SK-N-SH treated with all-trans-retinoic acid at 6 μM for 48 hours (cell line): Measurements from ENCODE around the gene MLXIP.

Experiments
- ATAC-seq: fragments of 200-7000 bp; cut with Tn5 transposase; 3 replicates; pipeline ENCODE4 v1.9.1; 2020; ENCODE audit warnings: mild to moderate bottlenecking, moderate library complexity
- ARNTL ChIP-seq: fragments of 450-650 bp; formaldehyde crosslinking; IDR thresholded peaks from 2 replicates; pipeline ENCODE4 v1.5.0; 2020; ENCODE audit warnings: low read depth, mild to moderate bottlenecking, moderate library complexity, borderline replicate concordance
- BACH2 ChIP-seq: fragments of 250-450 bp; sonication (Bioruptor Pico); IDR thresholded peaks from 2 replicates; pipeline ENCODE4 v1.9.0; 2021; ENCODE audit warnings: mild to moderate bottlenecking, borderline replicate concordance
- CREB5 ChIP-seq: fragments of 250-450 bp; sonication (Bioruptor Pico); IDR thresholded peaks from 2 replicates; pipeline ENCODE4 v1.5.1; 2020; ENCODE audit warnings: low read depth, mild to moderate bottlenecking, moderate library complexity
- CSDC2 ChIP-seq: fragments of 250-450 bp; sonication (Bioruptor Pico); IDR thresholded peaks from 2 replicates; pipeline ENCODE4 v1.5.0; 2020; ENCODE audit warnings: mild to moderate bottlenecking, moderate library complexity
- CSRNP3 ChIP-seq: fragments of 250-450 bp; sonication (Bioruptor Pico); IDR thresholded peaks from 2 replicates; pipeline ENCODE4 v1.5.1; 2021; ENCODE audit warnings: mild to moderate bottlenecking, moderate library complexity
- GLIS3 ChIP-seq: fragments of 250-450 bp; sonication (Bioruptor Pico); IDR thresholded peaks from 2 replicates; pipeline ENCODE4 v1.5.0; 2020; ENCODE audit warnings: mild to moderate bottlenecking, moderate library complexity
- ISL1 ChIP-seq: fragments of 250-450 bp; sonication (Bioruptor Pico); IDR thresholded peaks from 2 replicates; pipeline ENCODE4 v2.1.2; 2022; ENCODE audit warnings: mild to moderate bottlenecking, moderate library complexity
- OSR1 ChIP-seq: fragments of 250-450 bp; sonication (Bioruptor Pico); IDR thresholded peaks from 2 replicates; pipeline ENCODE4 v1.8.0; 2022; ENCODE audit warnings: moderate library complexity, mild to moderate bottlenecking, inconsistent platforms
- PATZ1 ChIP-seq: fragments of 250-450 bp; sonication (Bioruptor Pico); IDR thresholded peaks from 2 replicates; pipeline ENCODE4 v1.8.0; 2020; ENCODE audit warnings: mild to moderate bottlenecking, moderate library complexity, borderline replicate concordance
- POU6F1 ChIP-seq: fragments of 250-450 bp; sonication (Bioruptor Pico); IDR thresholded peaks from 2 replicates; pipeline ENCODE4 v1.8.0; 2021; ENCODE audit warnings: low read depth, mild to moderate bottlenecking, moderate library complexity, borderline replicate concordance
- PPARA ChIP-seq: fragments of 250-450 bp; sonication (Bioruptor Pico); IDR thresholded peaks from 2 replicates; pipeline ENCODE4 v1.5.0; 2020; ENCODE audit warnings: mild to moderate bottlenecking, borderline replicate concordance
- RARB ChIP-seq: fragments of 250-450 bp; sonication (Bioruptor Pico); IDR thresholded peaks from 2 replicates; pipeline ENCODE4 v1.8.0; 2021; ENCODE audit warnings: mild to moderate bottlenecking, moderate library complexity
- SNAI2 ChIP-seq: fragments of 250-450 bp; sonication (Bioruptor Pico); IDR thresholded peaks from 2 replicates; pipeline ENCODE4 v1.5.0; 2020; ENCODE audit warnings: mild to moderate bottlenecking, moderate library complexity
- TOX ChIP-seq: fragments of 250-450 bp; sonication (Bioruptor Pico); IDR thresholded peaks from 2 replicates; pipeline ENCODE4 v1.8.0; 2021; ENCODE audit warnings: mild to moderate bottlenecking, moderate library complexity, borderline replicate concordance
- TSHZ2 ChIP-seq: fragments of 250-450 bp; sonication (Bioruptor Pico); IDR thresholded peaks from 2 replicates; pipeline ENCODE4 v1.5.0; 2020; ENCODE audit warnings: mild to moderate bottlenecking, moderate library complexity
- ZC3H10 ChIP-seq: fragments of 250-450 bp; sonication (Bioruptor Pico); IDR thresholded peaks from 2 replicates; pipeline ENCODE4 v1.5.1; 2021; ENCODE audit warnings: mild to moderate bottlenecking, moderate library complexity
- ZFP30 ChIP-seq: fragments of 450-650 bp; formaldehyde crosslinking; IDR thresholded peaks from 2 replicates; pipeline ENCODE4 v1.5.0; 2022; ENCODE audit warnings: mild to moderate bottlenecking, moderate library complexity
- ZNF565 ChIP-seq: fragments of 450-650 bp; formaldehyde crosslinking; conservative IDR thresholded peaks from 2 replicates; pipeline ENCODE4 v1.5.0; 2020; ENCODE audit warnings: low read depth, mild to moderate bottlenecking, moderate library complexity
- ZNF8 ChIP-seq: fragments of 450-650 bp; formaldehyde crosslinking; IDR thresholded peaks from 2 replicates; pipeline ENCODE4 v1.5.0; 2020; ENCODE audit warnings: mild to moderate bottlenecking, moderate library complexity

The MLXIP gene

GRCh38 chr12:122072031-122072970, 6.3 kb upstream of the MLXIP start:
- TF ChIP-seq ISL1 (CRISPR knock-in tag): peak; percentile 10; the same call in 1 of the 2 replicates
- peak; percentile 64; the same call in 1 of the 2 replicates for TF ChIP-seq TSHZ2 (CRISPR knock-in tag)
- no peak for TF ChIP-seq PATZ1 (CRISPR knock-in tag)
- peak; percentile 93 for ATAC-seq

- ATAC-seq: no peak
- TF ChIP-seq ARNTL (CRISPR knock-in tag): no peak
- TF ChIP-seq POU6F1 (CRISPR knock-in tag): no peak
- TF ChIP-seq PATZ1 (CRISPR knock-in tag): no peak
- no peak for TF ChIP-seq ISL1 (CRISPR knock-in tag)
- TF ChIP-seq CSDC2 (CRISPR knock-in tag): no peak
- TF ChIP-seq CREB5 (CRISPR knock-in tag): no peak
- TF ChIP-seq ZC3H10: no peak
- TF ChIP-seq BACH2 (CRISPR knock-in tag): no peak
- TF ChIP-seq SNAI2 (CRISPR knock-in tag): no peak
- TF ChIP-seq RARB (CRISPR knock-in tag): no peak
- no peak for TF ChIP-seq ZFP30 (CRISPR knock-in tag)
- TF ChIP-seq TOX (CRISPR knock-in tag): no peak
- TF ChIP-seq PPARA (CRISPR knock-in tag): no peak
- no peak for TF ChIP-seq GLIS3 (CRISPR knock-in tag)
These were observed 4.7 kb upstream of the MLXIP start for GRCh38 chr12:122073815-122074214.

GRCh38 chr12:122076743-122077495, 1.6 kb upstream of the MLXIP start:
- no peak for ATAC-seq
- TF ChIP-seq OSR1 (no peak), BACH2 (CRISPR knock-in tag) (no peak), ZNF8 (no peak), CSDC2 (CRISPR knock-in tag) (no peak), ZNF565 (CRISPR knock-in tag) (no peak), CSRNP3 (CRISPR knock-in tag) (no peak), ZC3H10 (no peak), PATZ1 (CRISPR knock-in tag) (no peak), POU6F1 (CRISPR knock-in tag) (no peak), PPARA (CRISPR knock-in tag) (no peak), TOX (CRISPR knock-in tag) (no peak)
